ENCODE data around the gene MED14.

MED14 gene

DNA sequence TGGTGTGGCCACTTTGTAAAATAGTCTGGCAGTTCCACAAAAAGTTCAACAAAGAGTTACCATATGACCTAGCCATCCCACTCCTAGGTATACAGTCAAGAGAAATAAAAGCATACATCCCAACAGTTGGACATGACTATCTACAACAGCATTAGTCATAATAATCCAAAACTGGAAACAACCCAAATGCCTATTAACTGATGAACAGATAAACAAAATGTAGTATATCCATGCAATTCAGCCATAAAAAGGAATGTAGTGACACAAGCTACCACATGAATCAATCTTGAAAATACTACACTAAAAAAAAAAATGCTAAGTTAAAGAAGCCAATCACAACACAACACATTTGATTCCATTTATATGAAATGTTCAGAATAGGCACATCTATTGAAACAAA, 16.1 kb downstream of the MED14 start:
- H3K27ac ChIP-seq = no peak overlapping the region

DNA sequence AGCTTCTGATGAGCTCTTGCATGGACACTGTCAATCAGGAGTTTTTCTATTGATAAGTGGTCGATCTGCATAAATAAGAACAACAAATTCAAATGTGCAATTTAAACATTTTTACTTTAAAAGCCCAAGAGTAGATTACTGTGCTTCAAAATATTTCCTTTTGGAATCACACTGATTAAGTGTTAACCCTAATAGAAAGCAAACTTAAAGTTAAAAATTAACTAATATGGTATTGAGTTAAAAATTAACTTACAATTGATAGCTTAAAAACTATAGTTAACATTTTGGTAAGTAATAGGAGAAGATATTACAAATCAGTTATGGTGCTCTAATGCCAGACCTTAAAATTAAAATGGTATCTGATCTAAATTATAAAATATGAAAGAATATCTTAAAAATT, 25.9 kb downstream of the MED14 start:
- no peak for TF ChIP-seq ZFX (IDR thresholded peaks at IDR 0.05)
- no peak for TF ChIP-seq CTCF (conservative IDR thresholded peaks at IDR 0.05)

More for the DNA sequence above, 16.1 kb downstream of the MED14 start:
- TF ChIP-seq CTCF (conservative IDR thresholded peaks at IDR 0.05) (no peak), ZFX (IDR thresholded peaks at IDR 0.05) (no peak)

GRCh38 chrX:40705658-40706312, 29.6 kb downstream of the MED14 start:
- H3K27ac ChIP-seq = no peak overlapping the region
- no peak for TF ChIP-seq ZFX (IDR thresholded peaks at IDR 0.05)
- no peak for TF ChIP-seq CTCF (conservative IDR thresholded peaks at IDR 0.05)

More for the DNA sequence above, 25.9 kb downstream of the MED14 start:
- H3K27ac ChIP-seq = no peak overlapping the region

GRCh38 chrX:40700640-40701342, 34.6 kb downstream of the MED14 start:
- no peak overlapping the region for H3K27ac ChIP-seq
- no peak for TF ChIP-seq CTCF (conservative IDR thresholded peaks at IDR 0.05)
- TF ChIP-seq ZFX (IDR thresholded peaks at IDR 0.05) = no peak

DNA sequence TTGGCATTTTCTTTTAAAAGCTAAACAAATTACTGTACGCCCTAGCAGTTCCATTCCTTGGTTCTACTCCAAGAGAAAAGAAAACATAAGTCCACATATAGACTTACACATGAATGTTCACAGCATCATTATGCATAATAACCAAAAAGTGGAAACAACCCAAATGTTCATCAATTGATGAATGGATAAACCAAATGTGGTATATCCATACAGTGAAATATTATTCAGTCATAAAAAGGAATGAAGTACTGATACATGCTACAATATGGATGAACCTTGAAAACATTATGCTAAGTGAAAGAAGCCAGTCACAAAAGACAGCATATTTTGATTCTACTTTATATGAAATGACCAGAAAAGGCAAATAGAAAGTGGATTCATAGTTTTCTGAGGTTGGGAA, 36.5 kb downstream of the MED14 start:
- TF ChIP-seq CTCF (conservative IDR thresholded peaks at IDR 0.05) (no peak), ZFX (IDR thresholded peaks at IDR 0.05) (no peak)
- no peak overlapping the region for H3K27ac ChIP-seq

DNA sequence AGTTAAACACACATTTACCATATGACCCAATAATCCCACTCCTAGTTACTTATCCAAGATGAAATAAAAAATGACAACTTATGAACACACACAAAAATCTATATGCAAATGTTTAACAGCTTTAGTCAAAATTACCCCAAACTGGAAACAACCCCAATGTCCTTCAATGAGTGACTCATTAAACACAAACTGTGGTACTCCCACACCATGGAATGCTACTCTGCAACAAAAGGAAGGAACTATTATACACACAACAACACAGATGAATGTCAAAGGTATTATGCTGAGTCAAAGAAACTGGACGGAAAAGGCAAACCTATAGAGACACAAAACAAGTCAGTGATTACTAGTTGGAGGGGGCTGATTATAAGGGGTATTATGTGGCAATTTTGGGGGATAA, 40.5 kb downstream of the MED14 start:
- TF ChIP-seq CTCF (conservative IDR thresholded peaks at IDR 0.05) (no peak), ZFX (IDR thresholded peaks at IDR 0.05) (no peak)
- no peak overlapping the region for H3K27ac ChIP-seq

- TF ChIP-seq ZFX (IDR thresholded peaks at IDR 0.05) = no peak
- no peak for TF ChIP-seq CTCF (conservative IDR thresholded peaks at IDR 0.05)
- H3K27ac ChIP-seq = no peak overlapping the region
Measured at GRCh38 chrX:40688929-40689328, 46.4 kb downstream of the MED14 start.
